ENCODE measurements around the gene CABP1.

GRCh38 chr12:120687578-120688289 is 47.3 kb downstream of the CABP1 start:
- TF ChIP-seq CTCF (IDR thresholded peaks at IDR 0.05; ENCODE audit: low read length) (no peak), EZH2 (optimal IDR thresholded peaks at IDR 0.05; ENCODE audit: low read depth, low read length) (no peak), EZH2phosphoT487 (IDR thresholded peaks at IDR 0.05; ENCODE audit: low read length) (no peak)

All from MM.1S (cell line).